ENCODE measurements around the gene PHKG2.
A peak's percentile ranks its signal among the peaks of the same experiment; 100 is the strongest.

The PHKG2 gene

GRCh38 chr16:30775131-30775391, 26.8 kb downstream of the PHKG2 start:
- DNase-seq (ENCODE audit: low spot score) = no peak

- peak; percentile 49 for DNase-seq (ENCODE audit: low spot score)
Observed at GRCh38 chr16:30775392-30776188, 27.4 kb downstream of the PHKG2 start.

GRCh38 chr16:30777591-30778297, 29.5 kb downstream of the PHKG2 start:
- DNase-seq (ENCODE audit: low spot score) = no peak

DNA sequence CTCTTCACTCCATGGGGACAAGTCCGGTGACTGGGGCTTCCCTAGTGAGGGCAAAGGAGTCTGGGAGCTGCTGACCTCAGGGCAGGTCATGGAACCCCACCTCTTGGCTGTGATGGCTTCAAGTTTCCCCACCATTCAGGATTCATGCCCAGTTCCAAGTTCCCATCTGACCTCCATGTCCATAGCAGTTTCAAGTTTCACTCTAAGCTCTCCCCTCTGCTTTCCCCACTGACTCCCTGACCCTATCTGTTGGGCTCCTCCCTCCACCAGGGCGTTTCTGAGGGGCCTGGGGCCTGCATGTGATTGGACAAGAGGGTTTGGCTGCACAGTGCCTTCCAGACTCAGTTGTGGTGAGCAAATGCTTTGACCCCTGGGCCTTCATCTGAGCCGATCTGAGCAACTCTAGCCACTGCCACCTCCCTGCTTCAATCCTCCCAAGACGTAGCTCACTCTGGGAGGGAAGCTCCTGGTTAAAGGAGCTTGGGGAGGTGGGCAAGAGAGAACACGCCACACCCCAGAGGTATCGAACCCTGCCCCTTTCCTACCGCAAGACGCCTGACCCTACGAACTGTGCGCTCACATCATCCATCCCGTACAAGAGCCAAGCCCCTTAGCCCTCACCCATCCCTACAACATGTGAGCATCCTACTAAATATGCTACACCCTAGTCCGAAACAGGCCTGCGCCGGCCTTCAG, 30.5 kb downstream of the PHKG2 start:
- no peak for DNase-seq (ENCODE audit: low spot score)

DNA sequence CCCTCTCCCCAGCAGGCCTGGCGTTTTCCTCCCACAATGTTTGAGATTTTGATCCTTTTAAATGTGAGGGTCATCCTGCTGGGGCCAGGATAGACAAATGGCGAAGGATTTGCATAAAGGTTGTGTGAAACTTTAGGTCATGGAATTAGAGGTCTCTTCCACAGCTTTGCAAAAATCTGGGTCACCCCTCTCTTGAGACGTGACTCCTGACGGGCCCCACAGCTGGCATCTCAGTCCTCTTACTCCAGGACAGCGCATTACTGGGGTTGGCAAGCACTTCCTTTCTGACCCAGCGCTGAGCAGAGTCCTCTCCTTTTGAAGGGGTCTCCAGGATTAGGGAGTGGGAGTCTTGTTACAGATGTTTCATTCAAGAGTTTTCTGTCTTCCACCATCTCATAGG, 31.4 kb downstream of the PHKG2 start:
- DNase-seq (ENCODE audit: low spot score) = no peak

- no peak for DNase-seq (ENCODE audit: low spot score)
Observed at GRCh38 chr16:30780021-30780420, 31.8 kb downstream of the PHKG2 start.

DNA sequence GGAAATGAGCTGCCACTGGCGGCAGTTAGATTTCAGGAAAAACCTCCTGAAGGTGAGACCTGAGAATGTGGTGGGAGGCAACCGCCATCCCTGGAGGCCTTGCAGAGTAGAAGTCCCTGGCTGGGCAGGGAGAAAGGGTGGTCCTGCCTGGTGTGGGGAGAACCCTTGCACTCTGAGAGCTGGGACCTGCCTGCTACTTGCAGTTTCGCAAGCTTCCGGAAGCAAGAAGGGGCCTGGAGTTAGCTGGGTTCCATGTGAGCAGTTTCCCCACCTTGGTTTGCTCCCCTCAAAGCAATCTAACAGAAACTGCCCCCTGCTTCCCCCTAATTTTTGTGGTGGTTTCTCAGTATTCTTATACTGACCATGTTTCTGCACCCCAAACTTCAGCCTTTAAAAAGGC, 32.3 kb downstream of the PHKG2 start:
- no peak for DNase-seq (ENCODE audit: low spot score)

DNA sequence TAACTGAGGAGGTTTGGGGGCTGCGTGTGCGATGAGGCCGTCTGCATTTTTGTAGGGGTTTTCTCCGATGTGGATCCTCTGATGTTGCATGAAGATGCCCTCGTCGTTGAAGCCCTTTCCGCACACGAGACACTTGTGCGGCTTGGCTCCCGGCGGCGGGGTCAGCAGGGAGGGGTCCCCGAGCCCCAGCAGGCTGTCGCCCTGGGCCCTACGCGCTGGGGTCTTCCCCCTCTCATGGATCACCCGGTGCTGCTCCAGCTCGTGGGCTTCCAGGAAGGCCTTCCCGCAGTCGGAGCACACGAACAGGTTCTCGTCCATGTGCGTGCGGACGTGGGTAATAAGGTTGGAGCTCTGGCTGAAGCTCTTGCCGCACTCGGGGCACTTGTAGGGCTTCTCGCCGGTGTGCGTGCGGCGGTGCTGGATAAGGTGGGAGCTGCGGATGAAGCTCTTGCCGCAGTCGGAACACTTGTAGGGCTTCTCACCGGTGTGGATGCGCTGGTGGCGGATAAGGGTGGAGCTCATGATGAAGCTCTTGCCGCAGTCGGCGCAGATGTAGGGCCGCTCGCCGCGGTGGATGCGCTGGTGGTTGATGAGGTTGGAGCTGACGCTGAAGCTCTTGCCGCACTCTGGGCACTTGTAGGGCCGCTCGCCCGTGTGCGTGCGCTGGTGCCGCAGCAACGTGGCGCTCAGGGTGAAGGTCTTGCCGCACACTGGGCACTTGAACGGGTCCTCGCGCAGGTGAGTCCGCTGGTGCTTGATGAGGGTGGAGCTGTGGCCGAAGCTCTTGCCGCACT, 34.5 kb downstream of the PHKG2 start:
- no peak for DNase-seq (ENCODE audit: low spot score)

DNA sequence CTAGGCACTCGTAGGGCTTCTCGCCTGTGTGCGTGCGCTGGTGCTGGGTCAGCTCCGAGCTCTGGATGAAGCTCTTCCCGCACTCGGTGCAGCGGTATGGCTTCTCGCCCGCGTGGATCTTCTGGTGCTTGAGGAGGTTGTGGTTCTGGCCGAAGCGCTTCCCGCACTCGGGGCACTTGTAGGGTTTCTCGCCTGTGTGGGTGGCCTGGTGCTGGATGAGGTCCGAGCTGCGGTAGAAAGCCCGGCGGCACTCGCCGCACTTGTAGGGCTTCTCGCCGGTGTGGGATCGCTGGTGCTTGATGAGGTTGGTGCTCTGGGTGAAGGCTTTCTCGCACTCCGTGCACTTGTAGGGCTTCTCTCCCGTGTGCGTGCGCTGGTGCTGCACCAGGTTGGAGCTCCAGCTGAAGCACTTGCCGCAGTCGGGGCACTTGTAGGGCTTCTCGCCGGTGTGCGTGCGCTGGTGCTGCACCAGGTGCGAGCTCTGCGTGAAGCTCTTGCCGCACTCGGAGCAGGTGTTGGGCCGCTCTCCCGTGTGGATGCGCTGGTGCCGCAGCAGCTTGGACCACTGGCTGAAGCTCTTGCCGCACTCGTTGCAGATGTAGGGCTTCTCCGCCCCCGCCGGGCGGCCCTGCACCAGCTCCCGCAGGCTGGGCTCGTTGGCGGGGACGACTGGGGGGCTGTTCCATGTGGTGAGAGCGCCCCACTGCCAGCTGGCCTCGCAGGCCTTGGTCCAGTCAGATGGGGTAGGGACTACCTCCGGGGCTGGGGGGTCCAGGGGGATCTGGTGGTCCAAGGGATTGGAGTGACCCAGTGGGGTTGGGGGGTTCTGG, 35.3 kb downstream of the PHKG2 start:
- no peak for DNase-seq (ENCODE audit: low spot score)

GRCh38 chr16:30784215-30784614, 36.0 kb downstream of the PHKG2 start:
- no peak for DNase-seq (ENCODE audit: low spot score)

DNA sequence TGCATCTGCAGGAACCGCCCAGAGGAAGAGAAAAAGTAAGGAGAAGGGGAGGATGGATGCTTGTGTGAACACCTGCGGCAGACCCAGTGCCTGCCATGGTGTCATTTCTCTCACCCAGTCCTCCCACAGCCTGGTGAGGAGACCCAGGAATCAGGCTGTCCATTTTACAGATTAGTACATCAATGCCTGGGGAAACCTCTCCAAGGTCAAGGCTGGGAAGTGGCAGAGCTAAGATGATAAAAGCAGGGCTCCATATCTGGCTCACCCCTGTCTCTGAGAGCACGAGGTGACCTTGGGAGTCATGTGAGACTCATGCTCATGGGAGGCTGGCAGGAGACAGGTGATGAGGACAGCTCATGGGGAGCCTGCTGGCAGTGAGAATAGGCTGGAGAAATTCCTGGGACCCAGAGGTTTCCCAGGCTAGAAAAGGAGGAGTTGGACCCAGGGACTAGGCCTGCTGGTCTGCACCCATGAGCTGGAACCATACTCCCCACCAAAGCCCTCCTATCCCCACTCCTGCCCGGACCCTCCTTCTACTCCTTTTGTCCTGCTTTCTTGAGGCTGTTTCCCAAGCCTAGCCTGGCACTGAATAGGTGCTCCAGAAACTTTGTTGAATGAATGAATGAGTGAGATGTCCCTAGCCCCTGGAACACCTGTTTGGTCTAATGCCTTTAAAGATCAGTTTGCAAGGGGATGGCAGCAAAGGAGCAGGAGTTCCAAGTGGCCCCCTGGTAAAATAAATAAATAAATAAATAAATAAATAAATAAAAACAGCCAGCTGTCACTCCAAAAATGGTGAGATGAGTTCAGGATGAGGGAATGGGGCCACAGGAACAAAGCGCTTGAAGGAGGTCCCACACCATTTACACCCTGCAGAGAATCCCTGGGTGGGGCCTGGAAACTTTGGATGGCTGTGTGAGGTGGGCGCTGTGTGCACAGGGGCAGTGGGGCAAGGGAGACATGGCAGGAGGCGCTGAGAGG, 37.2 kb downstream of the PHKG2 start:
- no peak for DNase-seq (ENCODE audit: low spot score)

- DNase-seq (ENCODE audit: low spot score) = no peak
Observed at GRCh38 chr16:30786115-30786935, 38.1 kb downstream of the PHKG2 start.

- no peak for DNase-seq (ENCODE audit: low spot score)
Observed at GRCh38 chr16:30786936-30787612, 38.8 kb downstream of the PHKG2 start, which contains the start of gene ZNF629. Gene ZNF629, minus strand, starts transcription at chr16:30787205. Its CDS starts 2,723 bp downstream, at chr16:30784482.

DNA sequence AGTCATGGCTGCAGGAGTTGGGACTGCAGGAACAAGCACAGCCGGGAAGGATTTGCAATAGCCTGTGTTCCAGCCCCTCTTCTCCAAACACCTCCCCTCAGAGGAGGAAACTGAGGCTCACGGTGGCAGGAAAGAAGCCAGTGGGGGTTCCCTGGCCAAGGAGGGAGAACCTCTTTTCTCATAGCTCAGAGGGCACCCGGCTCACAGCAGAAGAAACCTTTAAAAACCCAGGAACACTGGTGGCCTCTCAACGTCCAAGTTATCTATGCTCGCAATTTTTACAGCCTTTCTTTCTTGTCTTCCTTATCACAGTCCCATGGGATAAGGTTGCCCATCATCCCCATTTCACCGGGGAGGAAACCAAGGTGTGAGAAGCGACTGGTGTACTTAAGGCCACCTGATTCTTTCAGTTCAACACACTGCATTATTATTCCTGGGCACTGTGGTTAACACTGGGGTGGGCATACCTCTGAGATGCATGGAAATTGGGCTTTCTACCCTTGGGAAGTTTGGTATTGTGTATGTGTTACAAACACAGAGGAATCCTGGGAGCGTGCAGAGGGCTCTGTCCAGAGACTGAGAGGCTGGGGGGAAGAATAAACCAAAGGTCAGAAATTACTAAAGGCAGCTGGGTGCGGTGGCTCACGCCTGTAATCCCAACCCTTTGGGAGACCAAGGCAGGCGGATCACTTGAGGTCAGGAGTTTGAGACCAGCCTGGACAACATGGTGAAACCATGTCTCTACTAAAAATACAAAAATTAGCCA, 39.6 kb downstream of the PHKG2 start:
- no peak for DNase-seq (ENCODE audit: low spot score)

DNA sequence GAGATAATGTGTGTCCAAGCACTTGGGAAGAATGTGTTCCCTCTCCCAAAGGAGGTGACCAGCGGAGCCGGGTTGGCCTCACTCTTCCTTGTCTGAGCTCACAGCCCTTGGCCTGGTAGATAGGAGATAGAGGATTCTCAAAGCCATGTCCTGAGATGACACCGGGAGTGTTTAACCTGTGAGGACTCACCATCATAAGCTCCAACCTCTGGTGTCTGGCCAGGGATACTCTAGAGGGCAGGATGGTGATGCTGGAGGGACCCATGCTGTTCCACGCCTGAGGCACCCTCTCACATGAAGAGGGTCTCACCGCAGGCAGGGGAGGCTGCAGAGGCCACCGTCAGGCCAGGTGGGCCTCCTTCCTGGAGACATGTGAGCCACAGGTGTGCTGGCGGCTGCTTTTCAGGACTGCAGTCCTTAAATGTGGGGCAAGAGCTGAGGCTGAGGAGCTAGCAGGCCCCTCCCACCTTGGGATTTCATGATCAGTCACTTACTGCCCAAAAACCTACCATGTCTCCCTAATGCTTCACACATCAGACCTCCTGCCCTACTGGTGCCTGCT, 45.4 kb downstream of the PHKG2 start:
- DNase-seq (ENCODE audit: low spot score) = no peak

DNA sequence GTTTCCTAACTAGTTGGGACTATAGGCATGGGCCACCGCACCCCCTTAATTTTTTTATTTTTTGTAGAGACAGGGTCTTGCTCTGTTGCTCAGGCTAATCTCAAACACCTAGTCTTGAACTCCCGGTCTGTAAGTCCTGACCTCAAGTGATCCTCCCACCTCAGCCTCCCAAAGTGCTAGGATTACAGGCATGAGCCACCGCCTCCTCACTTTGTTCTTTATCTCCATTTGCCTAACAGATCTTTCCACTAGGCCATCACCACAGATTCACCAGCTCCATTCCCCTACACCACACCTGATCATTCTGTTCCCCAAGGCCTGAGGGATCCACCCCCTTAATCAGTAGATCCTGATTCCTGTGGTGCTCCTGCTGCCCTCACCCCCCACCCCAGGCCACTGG, 46.4 kb downstream of the PHKG2 start:
- no peak for DNase-seq (ENCODE audit: low spot score)

GRCh38 chr16:30797670-30798309, 49.6 kb downstream of the PHKG2 start:
- no peak for DNase-seq (ENCODE audit: low spot score)

Data from hematopoietic multipotent progenitor cell treated with erythropoietin and hydrocortisone succinate and interleukin-3 and kit ligand, for 15 days (in vitro differentiated cells).